A673 (cell line): ENCODE measurements around the gene AHCY. TPM values are rescaled to one million over a fixed set of nuclear protein-coding genes. Genes with fewer than 3 reads are reported as not detected.

Experiments used
- BruUV-seq: library from RNA; stranded (reverse); fragments of 400-500 nt; replicated peaks from 2 replicates; lab custom pipeline; 2021; lab: Mats Ljungman, UMichigan
- CTCF ChIA-PET: fragments of 300-600 bp; sonication (Branson Sonifier 250); formaldehyde crosslinking; loops from one replicate; lab custom pipeline; 2022; ENCODE audit warnings: antibody characterized with exemption; lab: Charles Lee
- POLR2A ChIA-PET: fragments of 300-600 bp; sonication (Branson Sonifier 250); formaldehyde crosslinking; loops from one replicate; lab custom pipeline; 2022; ENCODE audit warnings: antibody characterized with exemption; ENCODE audit not compliant: low non-redundant PET; lab: Charles Lee
- DNase-seq: peaks from one replicate; pipeline ENCODE4 v3.0.0-alpha.2; 2015; ENCODE audit warnings: low spot score
- H3K27ac ChIP-seq: fragments of 200-600 bp; sonication (generic); 2 replicates; pipeline ENCODE4 v1.5.1; 2016; ENCODE audit warnings: mixed run types, low read depth, mild to moderate bottlenecking, mixed read lengths, antibody characterized with exemption, low read length; ENCODE audit not compliant: poor library complexity, severe bottlenecking
- H3K27me3 ChIP-seq: fragments of 200-600 bp; sonication (generic); replicated peaks from 2 replicates; pipeline ENCODE4 v1.6.1; 2017; ENCODE audit warnings: mixed run types, low read depth, mild to moderate bottlenecking, mixed read lengths, antibody characterized with exemption, low read length; ENCODE audit not compliant: insufficient read depth, poor library complexity
- H3K36me3 ChIP-seq: fragments of 200-600 bp; sonication (generic); 2 replicates; pipeline ENCODE4 v1.6.1; 2016; ENCODE audit warnings: mixed run types, mild to moderate bottlenecking, mixed read lengths, antibody characterized with exemption, low read length; ENCODE audit not compliant: insufficient read depth, poor library complexity, severe bottlenecking
- H3K4me1 ChIP-seq: fragments of 200-600 bp; sonication (generic); 2 replicates; pipeline ENCODE4 v1.6.1; 2017; ENCODE audit warnings: mixed run types, mild to moderate bottlenecking, mixed read lengths, antibody characterized with exemption, low read length; ENCODE audit not compliant: insufficient read depth, poor library complexity, severe bottlenecking
- H3K4me3 ChIP-seq: fragments of 200-600 bp; sonication (generic); 2 replicates; pipeline ENCODE4 v1.5.1; 2016; ENCODE audit warnings: low read depth, mixed run types, mild to moderate bottlenecking, mixed read lengths, low read length; ENCODE audit not compliant: poor library complexity, severe bottlenecking
- H3K9me3 ChIP-seq: fragments of 200-600 bp; sonication (generic); 2 replicates; pipeline ENCODE4 v1.6.1; 2016; ENCODE audit warnings: mixed run types, low read depth, mild to moderate bottlenecking, mixed read lengths, antibody characterized with exemption, low read length; ENCODE audit not compliant: poor library complexity, severe bottlenecking
- EZH2 ChIP-seq: fragments of 200-600 bp; sonication (generic); IDR thresholded peaks from 2 replicates; pipeline ENCODE4 v1.6.1; 2017; ENCODE audit warnings: borderline replicate concordance, low read depth, mild to moderate bottlenecking, mixed read lengths, antibody characterized with exemption, low read length; ENCODE audit not compliant: poor library complexity, severe bottlenecking
- intact Hi-C: fragments of 100-400 bp; cut with micrococcal nuclease; formaldehyde crosslinking; loops from one replicate; pipeline ENCODE4 v1.10.0; 2022; ENCODE audit not compliant: unreplicated experiment
- total RNA-seq: library from RNA; stranded (reverse); gene quantifications from 2 replicates; pipeline ENCODE4 v1.2.3, GENCODE V29; 2021
- TF ChIP-seq, protein P1 (sequence below): fragments of 300-800, 200-600 bp; sonication (generic); conservative IDR thresholded peaks from 2 replicates; pipeline ENCODE4 v1.5.1; 2017; ENCODE audit warnings: low read depth, mild to moderate bottlenecking, antibody characterized with exemption, low read length, moderate library complexity, mixed read lengths

AHCY gene
- total RNA-seq, 1 experiment from 2014 or later: 284 TPM

DNA sequence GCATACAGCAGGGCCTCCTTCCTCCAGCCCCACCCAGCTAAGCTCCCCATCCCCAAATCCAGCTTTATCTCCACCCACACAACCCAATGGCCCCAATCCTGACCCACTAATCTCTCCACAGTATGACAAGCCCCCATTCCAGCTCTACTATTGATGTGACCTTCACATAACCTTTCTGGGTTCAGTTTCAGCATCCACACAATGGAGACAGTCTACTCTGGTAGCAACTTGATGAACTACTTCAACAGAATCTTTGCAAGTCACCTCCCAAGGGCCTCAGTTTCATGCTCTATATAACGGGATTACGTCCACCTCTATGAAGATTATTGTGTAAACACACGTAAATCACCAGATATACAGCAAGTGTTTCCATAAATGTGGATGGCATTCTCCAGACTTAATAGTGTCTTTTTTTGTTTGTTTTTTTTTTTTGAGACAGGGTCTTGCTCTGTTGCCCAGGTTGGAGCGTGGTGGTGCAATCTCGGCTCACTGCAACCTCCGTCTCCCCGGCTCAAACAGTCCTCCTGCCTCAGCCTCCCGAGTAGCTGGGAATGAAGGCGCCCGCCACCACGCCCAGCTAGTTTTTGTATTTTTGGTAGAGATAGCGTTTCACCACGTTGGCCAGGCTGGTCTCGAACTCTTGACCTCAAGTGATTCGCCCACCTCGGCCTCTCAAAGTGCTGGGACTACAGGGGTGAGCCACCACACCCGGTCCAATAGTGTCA is 1.4 kb downstream of the AHCY start:
- Histone ChIP-seq H3K27ac (peak overlapping the region; percentile 93), H3K36me3 (no peaks in the 10 kb centered on the region), H3K4me3 (peak overlapping the region; percentile 69), H3K4me1 (peaks cover 15% of the 10 kb centered on the region), H3K9me3 (no peaks in the 10 kb centered on the region), H3K27me3 (no peaks in the 10 kb centered on the region)
- TF ChIP-seq, protein P1, sequence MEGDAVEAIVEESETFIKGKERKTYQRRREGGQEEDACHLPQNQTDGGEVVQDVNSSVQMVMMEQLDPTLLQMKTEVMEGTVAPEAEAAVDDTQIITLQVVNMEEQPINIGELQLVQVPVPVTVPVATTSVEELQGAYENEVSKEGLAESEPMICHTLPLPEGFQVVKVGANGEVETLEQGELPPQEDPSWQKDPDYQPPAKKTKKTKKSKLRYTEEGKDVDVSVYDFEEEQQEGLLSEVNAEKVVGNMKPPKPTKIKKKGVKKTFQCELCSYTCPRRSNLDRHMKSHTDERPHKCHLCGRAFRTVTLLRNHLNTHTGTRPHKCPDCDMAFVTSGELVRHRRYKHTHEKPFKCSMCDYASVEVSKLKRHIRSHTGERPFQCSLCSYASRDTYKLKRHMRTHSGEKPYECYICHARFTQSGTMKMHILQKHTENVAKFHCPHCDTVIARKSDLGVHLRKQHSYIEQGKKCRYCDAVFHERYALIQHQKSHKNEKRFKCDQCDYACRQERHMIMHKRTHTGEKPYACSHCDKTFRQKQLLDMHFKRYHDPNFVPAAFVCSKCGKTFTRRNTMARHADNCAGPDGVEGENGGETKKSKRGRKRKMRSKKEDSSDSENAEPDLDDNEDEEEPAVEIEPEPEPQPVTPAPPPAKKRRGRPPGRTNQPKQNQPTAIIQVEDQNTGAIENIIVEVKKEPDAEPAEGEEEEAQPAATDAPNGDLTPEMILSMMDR: no peak
- TF ChIP-seq EZH2: no peak
- POLR2A ChIA-PET: interaction anchor here (0.6 kb wide), 1 partner anchor 504 kb away, joined by 3 read pairs; no protein-coding TSS in a partner anchor
- DNase-seq: no peak
- CTCF ChIA-PET: interaction anchor here (0.7 to 2.4 kb wide), 2 partner anchors 11 to 111 kb away, joined by 3 to 9 read pairs; no protein-coding TSS in a partner anchor
- intact Hi-C loops: loop anchor here (5.0 kb wide), 2 partner anchors 109 to 216 kb away; partner anchors contain the start of gene DYNLRB1
- TSS peak; percentile 69 for BruUV-seq

DNA sequence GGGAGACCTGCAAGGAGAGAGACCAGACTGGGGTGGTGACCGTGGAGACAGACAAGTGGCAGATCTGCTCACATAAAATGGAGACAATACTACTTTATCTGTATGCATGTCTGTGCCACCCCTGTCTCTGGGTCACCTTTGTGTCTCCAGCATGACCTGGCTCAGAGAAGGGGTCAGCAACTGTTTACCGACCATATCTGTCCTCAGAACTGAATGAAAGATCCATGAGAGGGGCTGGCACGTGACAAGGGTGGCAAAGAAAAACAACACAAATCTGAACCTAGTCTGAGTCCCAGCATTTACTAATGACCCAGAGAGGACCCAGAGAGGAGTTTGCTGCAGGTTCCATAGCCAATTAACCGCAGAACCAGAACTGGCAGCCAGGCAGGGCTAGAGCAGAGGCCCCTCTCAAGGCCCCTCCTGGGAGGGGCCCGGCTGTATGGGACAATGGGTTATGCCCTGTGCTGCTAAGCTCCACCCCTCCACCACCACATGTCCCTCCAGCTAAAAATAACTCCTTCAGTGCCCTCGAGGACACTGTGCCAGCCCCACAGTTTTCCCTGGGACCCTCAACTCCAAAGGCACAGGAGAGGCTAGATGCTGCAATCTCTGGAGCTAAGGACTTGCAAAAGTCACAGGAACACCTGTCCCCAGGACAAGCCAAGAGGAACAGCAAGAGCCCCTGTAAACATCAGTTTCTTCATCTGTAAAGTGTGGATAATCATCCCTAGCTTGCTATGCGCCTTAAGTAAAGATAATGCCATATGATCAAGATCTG is 2.2 kb downstream of the AHCY start:
- Histone ChIP-seq H3K36me3 (no peaks in the 10 kb centered on the region), H3K27me3 (no peaks in the 10 kb centered on the region), H3K4me1 (peaks cover 15% of the 10 kb centered on the region), H3K27ac (peak overlapping the region; percentile 50), H3K4me3 (peak overlapping the region; percentile 69), H3K9me3 (no peaks in the 10 kb centered on the region)
- CTCF ChIA-PET: interaction anchor here (2.4 kb wide), 1 partner anchor 12 kb away, joined by 9 read pairs; no protein-coding TSS in a partner anchor
- no TSS peak for BruUV-seq
- intact Hi-C loops: loop anchor here (5.0 kb wide), 2 partner anchors 109 to 216 kb away; partner anchors contain the start of gene DYNLRB1
- no peak for DNase-seq
- POLR2A ChIA-PET: no interaction called here
- TF ChIP-seq, protein P1: no peak
- TF ChIP-seq EZH2: no peak

- CTCF ChIA-PET: no interaction called here
- Histone ChIP-seq H3K4me1 (peaks cover 15% of the 10 kb centered on the region), H3K9me3 (no peaks in the 10 kb centered on the region), H3K27me3 (no peaks in the 10 kb centered on the region), H3K36me3 (peaks cover under 1% of the 10 kb centered on the region), H3K27ac (no peak overlapping the region), H3K4me3 (peak overlapping the region; percentile 69)
- intact Hi-C loops: loop anchor here (5.0 kb wide), 2 partner anchors 108 to 217 kb away; partner anchors contain the start of gene DYNLRB1
- BruUV-seq: no TSS peak
- TF ChIP-seq EZH2: no peak
- TF ChIP-seq, protein P1: no peak
- DNase-seq: no peak
- POLR2A ChIA-PET: no interaction called here
These were observed 2.8 kb downstream of the AHCY start for GRCh38 chr20:34300256-34300806.
